GM13976 (cell line): ENCODE measurements around the gene UNC119.

Experiments
- DNase-seq: peaks from one replicate; pipeline ENCODE4 v3.0.0; 2012; ENCODE audit warnings: low spot score
- CTCF ChIP-seq: IDR thresholded peaks from 2 replicates; pipeline ENCODE4 v1.5.1; 2012; ENCODE audit warnings: borderline replicate concordance, mild to moderate bottlenecking; ENCODE audit not compliant: insufficient read depth; ENCODE audit errors: extremely low read depth, missing control alignments, control extremely low read depth
- in situ Hi-C: fragments of 300-500 bp; cut with MboI; formaldehyde crosslinking; loops from one replicate; pipeline ENCODE4 v1.12.0; 2022; ENCODE audit warnings: low sequenced_read_pairs, mixed read lengths, inconsistent platforms; ENCODE audit not compliant: unreplicated experiment

The UNC119 gene

DNA sequence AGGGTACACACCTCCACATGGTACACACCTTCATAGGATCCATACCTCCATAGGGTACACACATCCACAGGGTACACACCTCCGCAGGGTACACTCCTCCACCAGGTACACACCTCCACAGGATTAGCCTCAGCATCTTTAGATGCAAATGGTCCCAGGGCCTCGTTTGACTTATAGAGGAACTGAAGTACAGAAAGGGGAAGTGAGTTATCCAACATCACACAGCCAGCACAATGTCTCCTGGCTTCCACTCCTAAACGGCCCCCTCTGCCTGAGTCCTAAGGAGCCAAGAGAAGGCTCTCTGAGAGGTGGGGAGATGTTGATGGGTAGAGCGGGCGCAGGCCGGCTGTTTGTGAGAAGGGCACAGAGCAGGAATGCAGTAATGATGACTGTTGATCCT is 34.3 kb downstream of the UNC119 start:
- no peak for DNase-seq
- in situ Hi-C loops: no loop called here
- TF ChIP-seq CTCF: no peak

DNA sequence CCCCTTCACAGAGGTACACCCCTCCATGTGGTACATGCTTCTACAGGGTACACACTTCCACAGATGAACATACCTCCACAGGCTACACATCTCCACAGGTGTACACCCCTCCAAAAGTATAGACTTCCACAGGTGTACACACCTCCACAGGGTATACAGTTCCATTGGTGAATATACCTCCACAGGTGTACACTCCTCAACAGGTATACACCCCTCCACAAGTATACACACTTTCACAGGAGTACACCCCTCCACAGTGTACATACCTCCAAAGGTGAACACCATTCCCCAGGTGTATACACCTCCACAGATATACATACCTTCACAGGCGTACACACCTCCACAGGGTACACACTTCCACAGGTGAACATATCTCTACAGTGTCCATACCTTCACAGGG is 36.9 kb downstream of the UNC119 start:
- no peak for DNase-seq
- TF ChIP-seq CTCF: no peak
- in situ Hi-C loops: no loop called here

DNA sequence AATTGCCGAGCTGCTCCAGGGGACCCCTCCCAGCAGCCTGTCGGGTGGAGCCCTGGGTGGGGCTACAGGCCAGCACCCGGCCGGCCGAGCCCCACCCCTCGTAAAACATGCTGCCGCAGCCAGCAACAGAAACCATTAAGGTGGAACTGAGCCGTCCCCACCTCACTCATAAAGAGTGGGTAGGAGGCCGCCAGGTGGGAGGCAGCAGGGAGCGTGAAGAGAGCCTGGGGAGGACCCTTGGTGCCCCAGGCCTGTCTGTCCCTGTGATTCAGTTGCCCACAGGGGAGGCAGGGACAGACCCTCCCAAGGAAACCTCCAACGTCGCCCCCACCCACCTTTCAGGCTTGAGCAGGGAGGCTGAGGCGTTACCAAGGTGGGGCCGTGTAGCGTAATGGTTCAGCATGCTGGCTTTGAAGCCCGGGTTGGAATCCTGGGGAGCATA is 37.8 kb downstream of the UNC119 start:
- TF ChIP-seq CTCF: no peak
- in situ Hi-C loops: no loop called here
- DNase-seq: no peak

GRCh38 chr17:28513476-28513875 is 38.9 kb downstream of the UNC119 start:
- DNase-seq: no peak
- in situ Hi-C loops: no loop called here
- no peak for TF ChIP-seq CTCF

GRCh38 chr17:28511858-28512461 is 40.5 kb downstream of the UNC119 start:
- DNase-seq: no peak
- in situ Hi-C loops: no loop called here
- no peak for TF ChIP-seq CTCF

DNA sequence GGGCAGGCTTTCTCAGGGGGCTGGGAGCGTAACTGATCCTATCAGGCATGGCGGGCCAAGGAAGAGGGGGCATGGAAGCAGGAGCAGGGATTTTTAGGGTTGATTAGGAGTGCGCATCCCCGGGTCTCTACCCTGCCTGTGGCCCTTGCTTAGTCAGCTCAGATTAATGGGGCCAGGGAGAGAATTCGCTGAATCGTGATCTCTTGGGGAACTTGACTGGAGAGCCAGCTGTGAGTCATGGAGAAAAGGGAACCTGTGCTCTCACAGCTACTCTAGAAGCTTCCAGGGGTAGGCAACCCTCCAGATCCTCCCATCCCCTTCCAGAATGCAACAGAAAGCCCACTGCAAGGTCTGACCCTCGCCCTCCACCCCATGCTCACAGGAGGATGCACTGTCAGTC is 42.6 kb downstream of the UNC119 start:
- no peak for TF ChIP-seq CTCF
- DNase-seq: no peak
- in situ Hi-C loops: no loop called here
